Activated CD4-positive, CD25-positive, alpha-beta regulatory T cell (primary cell): ENCODE results near the gene RASD2.
A peak's percentile ranks its signal among the peaks of the same experiment; 100 is the strongest.
"Not testable (repeated sequence)": the region's sequence is repeated elsewhere in the genome, so short reads cannot be mapped to it uniquely, and the experiment has no call there.

Experiments
- DNase-seq, 4 experiments: peaks; one replicate each; lab custom pipeline; 2025; lab: John Stamatoyannopoulos, UW

Gene RASD2

GRCh38 chr22:35540595-35541253 lies at the start of gene RASD2:
Gene RASD2, plus strand, starts transcription at chr22:35540831. Its CDS starts 5,979 bp downstream, at chr22:35546810.
- DNase-seq = peak in 1 of 4 experiments; percentile 35

GRCh38 chr22:35491061-35491907 lies 49.3 kb upstream of the RASD2 start:
- not testable (repeated sequence) for DNase-seq

GRCh38 chr22:35491908-35492380 lies 48.7 kb upstream of the RASD2 start:
- DNase-seq = no peak

- DNase-seq = no peak
Measured at GRCh38 chr22:35493074-35493473, 47.6 kb upstream of the RASD2 start.

GRCh38 chr22:35495711-35496110 lies 44.9 kb upstream of the RASD2 start:
- DNase-seq = not testable (repeated sequence)

- DNase-seq = no peak
Measured at GRCh38 chr22:35496768-35497312, 43.8 kb upstream of the RASD2 start.

GRCh38 chr22:35498026-35498800 lies 42.4 kb upstream of the RASD2 start:
- DNase-seq = no peak

GRCh38 chr22:35502836-35503235 lies 37.8 kb upstream of the RASD2 start:
- DNase-seq = no peak

- DNase-seq = no peak
Measured at GRCh38 chr22:35505399-35506258, 35.0 kb upstream of the RASD2 start.

- DNase-seq = no peak
Measured at GRCh38 chr22:35506259-35506570, 34.4 kb upstream of the RASD2 start.

- not testable (repeated sequence) for DNase-seq
Measured at GRCh38 chr22:35507851-35508250, 32.8 kb upstream of the RASD2 start.

- no peak for DNase-seq
Measured at GRCh38 chr22:35509451-35509850, 31.2 kb upstream of the RASD2 start.

GRCh38 chr22:35509960-35510359 lies 30.7 kb upstream of the RASD2 start:
- DNase-seq = no peak

- no peak for DNase-seq
Measured at GRCh38 chr22:35510481-35510934, 30.1 kb upstream of the RASD2 start.

GRCh38 chr22:35510951-35511350 lies 29.7 kb upstream of the RASD2 start:
- DNase-seq = no peak

- no peak for DNase-seq
Measured at GRCh38 chr22:35514366-35514765, 26.3 kb upstream of the RASD2 start.

GRCh38 chr22:35515952-35516351 lies 24.7 kb upstream of the RASD2 start:
- not testable (repeated sequence) for DNase-seq

GRCh38 chr22:35516723-35517122 lies 23.9 kb upstream of the RASD2 start:
- no peak for DNase-seq

GRCh38 chr22:35517207-35517606 lies 23.4 kb upstream of the RASD2 start:
- no peak for DNase-seq

GRCh38 chr22:35517769-35518530 lies 22.7 kb upstream of the RASD2 start:
- DNase-seq = no peak
